COLO668 (cell line): ENCODE data around the gene CDC42EP4.
"Not testable (repeated sequence)": the region's sequence is repeated elsewhere in the genome, so short reads cannot be mapped to it uniquely, and the experiment has no call there.

Experiments
- DNase-seq: peaks from one replicate; lab custom pipeline; 2025; ENCODE audit not compliant: unreplicated experiment; lab: John Stamatoyannopoulos, UW

Gene CDC42EP4

DNA sequence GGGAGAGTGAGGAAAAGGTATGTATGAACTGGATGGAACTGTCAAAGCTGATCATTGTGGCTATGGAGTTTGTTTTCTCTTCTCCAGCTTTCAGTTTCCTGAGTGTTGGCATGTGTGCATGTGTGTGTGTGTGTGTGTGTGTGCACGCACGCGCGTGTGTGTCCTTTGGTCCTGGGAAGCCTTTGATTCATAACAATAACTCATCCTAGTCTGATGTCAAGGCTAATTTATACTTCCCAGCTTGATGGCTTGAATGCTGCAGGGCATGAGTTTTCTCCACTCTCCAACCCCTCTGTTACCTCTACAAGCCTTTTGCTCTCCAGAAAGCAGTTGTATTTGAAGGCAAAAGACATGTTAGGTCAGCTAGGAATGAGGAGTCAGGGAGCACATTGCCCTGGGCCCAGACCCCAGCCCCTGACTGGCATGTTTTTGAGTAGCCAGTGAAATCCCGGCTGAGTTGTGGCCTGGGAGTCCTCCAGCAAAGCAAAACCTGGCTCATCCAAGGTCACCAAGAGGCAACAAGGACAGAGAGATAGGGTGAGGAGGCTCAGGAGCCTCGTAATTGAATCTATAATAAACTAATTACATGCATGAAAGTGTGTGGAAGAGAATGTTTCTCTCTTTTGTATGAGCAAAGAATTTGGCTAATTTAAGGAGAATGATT, 8.9 kb upstream of the CDC42EP4 start:
- no peak for DNase-seq

- no peak for DNase-seq
Measured at GRCh38 chr17:73319766-73320165, 8.0 kb upstream of the CDC42EP4 start.

- no peak for DNase-seq
Measured at GRCh38 chr17:73318836-73319235, 7.0 kb upstream of the CDC42EP4 start.

- DNase-seq, result no peak
Measured at GRCh38 chr17:73318427-73318813, 6.6 kb upstream of the CDC42EP4 start.

DNA sequence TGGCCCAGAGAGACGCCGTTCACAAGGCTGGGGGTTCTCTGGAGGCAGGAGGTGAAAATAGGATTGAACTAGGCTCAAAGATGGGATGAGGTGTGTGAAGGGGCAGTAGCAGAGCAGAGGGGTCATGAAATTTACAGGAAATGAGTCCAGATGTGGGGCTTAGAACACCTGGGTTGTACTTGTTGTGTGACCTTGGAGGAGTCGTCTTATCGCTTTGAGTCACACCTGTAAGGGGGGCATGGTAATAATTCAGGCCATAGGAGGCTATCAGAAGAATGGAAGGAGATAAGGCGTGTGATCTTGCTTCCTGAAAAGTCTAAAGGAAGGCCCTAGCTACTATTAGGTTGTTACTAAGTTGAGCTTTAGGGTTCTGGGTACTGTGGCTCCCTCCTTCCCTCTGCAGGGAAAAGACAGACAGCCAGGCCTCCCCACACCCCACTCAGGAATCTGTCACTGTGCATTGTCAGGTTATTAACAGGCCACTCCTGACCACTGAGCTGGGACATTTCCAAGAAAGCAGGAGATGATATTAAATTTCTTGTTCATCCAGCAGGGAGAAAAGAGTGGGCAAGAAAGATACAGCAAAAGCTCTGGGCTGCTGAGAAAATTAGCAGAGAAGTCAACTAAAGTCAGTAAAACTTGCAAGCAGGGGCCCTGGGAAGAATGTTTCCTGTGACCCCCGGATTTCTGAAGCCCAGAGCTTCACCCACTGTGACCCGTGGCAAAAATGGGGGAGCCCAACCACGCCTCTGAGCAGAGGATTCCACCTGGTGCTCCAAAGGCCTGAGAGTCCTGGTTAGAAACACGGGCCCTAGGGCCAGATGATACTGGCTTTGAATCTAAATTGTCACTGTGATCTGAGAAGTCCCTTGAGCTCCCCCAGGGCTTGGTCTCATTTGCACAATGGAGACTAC, 6.0 kb upstream of the CDC42EP4 start:
- DNase-seq, result no peak

- no peak for DNase-seq
Measured at GRCh38 chr17:73316919-73317505, 5.2 kb upstream of the CDC42EP4 start.

- no peak for DNase-seq
Measured at GRCh38 chr17:73315471-73315870, 3.7 kb upstream of the CDC42EP4 start.

- DNase-seq, result no peak
Measured at GRCh38 chr17:73313526-73314127, 1.8 kb upstream of the CDC42EP4 start.

DNA sequence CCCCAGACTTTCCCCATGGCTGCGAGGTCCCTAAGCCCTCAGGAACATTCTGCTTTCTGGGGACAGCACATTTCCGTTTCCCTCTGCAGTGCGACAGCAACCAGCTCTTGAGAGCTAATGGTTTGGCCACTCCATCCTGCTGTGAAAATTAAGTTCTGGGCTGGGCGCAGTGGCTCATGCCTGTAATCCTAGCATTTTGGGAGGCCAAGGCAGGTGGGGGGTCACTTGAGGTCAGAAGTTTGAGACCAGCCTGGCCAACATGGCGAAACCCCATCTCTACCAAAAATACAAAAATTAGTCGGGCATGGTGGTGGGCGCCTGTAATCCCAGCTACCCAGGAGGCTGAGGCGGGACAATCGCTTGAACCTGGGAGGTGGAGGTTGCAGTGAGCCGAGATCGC, 1.1 kb upstream of the CDC42EP4 start:
- not testable (repeated sequence) for DNase-seq

DNA sequence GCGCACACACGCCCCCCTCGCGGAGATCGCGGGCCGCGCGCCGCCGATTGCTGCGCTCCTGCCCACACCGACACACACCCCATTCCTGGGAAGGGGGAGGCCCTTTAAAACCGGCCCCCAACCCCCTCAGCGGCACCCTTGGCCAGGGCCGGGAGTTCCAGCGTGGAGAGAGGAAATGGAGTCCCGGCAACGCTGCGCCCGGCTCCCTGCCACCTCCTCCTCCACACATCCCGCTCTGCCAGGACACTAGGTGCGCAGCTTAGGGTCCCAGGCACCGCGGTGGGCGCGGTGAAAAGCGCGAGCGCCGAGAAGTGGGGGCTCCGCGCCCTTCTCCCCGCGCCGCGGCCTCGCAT, 397 bp downstream of the CDC42EP4 start:
- DNase-seq, result peak; percentile 48

- DNase-seq, result no peak
Measured at GRCh38 chr17:73309727-73310596, 1.8 kb downstream of the CDC42EP4 start.

GRCh38 chr17:73308959-73309358, 2.8 kb downstream of the CDC42EP4 start:
- not testable (repeated sequence) for DNase-seq

- DNase-seq, result no peak
Measured at GRCh38 chr17:73308017-73308823, 3.6 kb downstream of the CDC42EP4 start.

DNA sequence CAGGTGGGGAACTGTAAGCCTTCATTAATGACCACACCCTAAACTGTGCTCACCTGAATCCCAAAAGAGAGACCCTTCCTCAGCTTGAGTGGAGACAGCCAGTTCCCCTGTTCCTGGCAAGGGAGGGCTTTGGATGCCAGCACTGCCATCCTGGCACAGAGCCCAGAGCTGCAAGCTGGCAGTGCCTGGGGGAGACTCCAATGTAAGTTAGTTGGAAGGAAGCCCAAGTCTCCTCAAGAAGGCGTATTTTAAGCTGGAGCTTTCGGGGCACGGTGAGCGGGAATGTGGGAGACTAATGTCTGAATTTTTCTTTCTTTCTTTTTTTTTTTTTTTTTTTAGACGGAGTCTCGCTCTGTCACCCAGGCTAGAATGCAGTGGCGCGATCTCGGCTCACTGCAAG, 4.7 kb downstream of the CDC42EP4 start:
- DNase-seq, result no peak

DNA sequence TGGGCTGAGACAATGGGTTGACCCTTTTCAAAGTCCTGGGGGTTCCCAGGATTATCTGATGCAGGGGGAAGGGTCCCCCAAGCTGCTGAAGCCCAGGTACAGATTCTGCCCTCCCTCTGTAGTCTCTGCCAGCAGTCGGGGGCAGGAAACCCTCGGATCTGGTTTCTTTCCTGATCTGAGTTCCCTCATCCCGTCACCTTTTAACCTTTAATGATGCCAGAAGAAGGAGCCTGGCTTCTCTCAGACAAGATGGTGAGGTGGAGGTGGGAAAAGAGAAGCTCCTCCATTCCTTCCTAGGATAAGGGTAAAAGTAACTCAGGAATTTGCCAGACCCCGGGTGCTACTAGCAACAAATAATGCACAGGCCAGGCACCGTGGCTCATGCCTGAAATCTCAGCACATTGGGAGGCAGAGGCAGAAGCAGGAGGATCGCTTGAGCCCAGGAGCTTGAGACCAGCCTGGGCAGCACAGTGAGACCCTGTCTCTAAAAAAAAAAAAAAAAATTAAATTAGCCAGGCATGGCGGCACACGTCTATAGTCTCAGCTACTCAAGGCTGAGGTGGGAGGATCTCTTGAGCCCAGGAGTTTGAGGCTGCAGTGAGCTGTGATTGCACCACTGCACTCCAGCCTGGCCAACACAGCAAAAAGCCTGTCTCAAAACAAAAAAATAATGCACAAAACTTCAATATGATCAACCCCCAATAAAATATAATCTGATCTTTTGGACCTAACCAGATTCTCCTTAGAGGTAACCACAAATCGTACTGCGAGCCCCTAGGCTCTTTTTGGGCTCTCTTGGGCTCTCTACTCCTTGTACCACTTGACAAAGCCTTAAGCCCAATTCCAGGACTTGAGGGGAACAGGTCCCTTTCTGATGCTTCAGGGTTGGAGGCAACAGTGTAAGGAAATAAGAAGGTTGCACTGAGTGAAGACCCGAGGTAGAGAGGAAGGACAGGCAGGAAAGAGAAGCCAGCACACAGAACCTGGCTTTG, 5.7 kb downstream of the CDC42EP4 start:
- DNase-seq, result no peak

- DNase-seq, result peak; percentile 51
Measured at GRCh38 chr17:73304971-73305812, 6.6 kb downstream of the CDC42EP4 start.

- DNase-seq, result no peak
Measured at GRCh38 chr17:73304438-73304837, 7.4 kb downstream of the CDC42EP4 start.

GRCh38 chr17:73302189-73302588, 9.6 kb downstream of the CDC42EP4 start:
- no peak for DNase-seq
